Esophagus (tissue), 2 donors: Measurements from ENCODE around the gene RAB8A. TPM values are rescaled to one million over a fixed set of nuclear protein-coding genes. Genes with fewer than 3 reads are reported as not detected.
"Not testable (repeated sequence)": the region's sequence is repeated elsewhere in the genome, so short reads cannot be mapped to it uniquely, and the experiment has no call there.

Experiments
- H3K27ac ChIP-seq, 2 donors: one replicate each; pipeline ENCODE4 v1.5.1; 2013; ENCODE audit warnings: low read depth in 2 of 2, mild to moderate bottlenecking in 2 of 2, inconsistent platforms in 1 of 2, low read length in 1 of 2, moderate library complexity in 1 of 2
- H3K27me3 ChIP-seq, 2 donors: one replicate each; pipeline ENCODE4 v1.6.1; 2013; ENCODE audit warnings: low read length in 2 of 2, control low read depth in 1 of 2, mild to moderate bottlenecking in 1 of 2; ENCODE audit not compliant: insufficient read depth in 2 of 2, control insufficient read depth in 1 of 2
- H3K36me3 ChIP-seq, 2 donors: one replicate each; pipeline ENCODE4 v1.6.1; 2013; ENCODE audit warnings: low read length in 1 of 2; ENCODE audit not compliant: control insufficient read depth in 2 of 2, insufficient read depth in 2 of 2
- H3K4me1 ChIP-seq, 2 donors: one replicate each; pipeline ENCODE4 v1.6.1; 2013; ENCODE audit warnings: low read length in 1 of 2; ENCODE audit not compliant: control insufficient read depth in 2 of 2, insufficient read depth in 2 of 2
- H3K4me3 ChIP-seq, 2 donors: one replicate each; pipeline ENCODE4 v1.5.1; 2013; ENCODE audit warnings: low read length in 2 of 2, mild to moderate bottlenecking in 2 of 2, low read depth in 1 of 2, moderate library complexity in 1 of 2
- H3K9me3 ChIP-seq, 2 donors: one replicate each; pipeline ENCODE4 v1.6.1; 2013; ENCODE audit warnings: mild to moderate bottlenecking in 2 of 2, low read depth in 1 of 2, low read length in 1 of 2, moderate library complexity in 1 of 2; ENCODE audit not compliant: control insufficient read depth in 2 of 2, insufficient read depth in 1 of 2
- WGBS, 2 donors: extraction: QIAGEN DNeasy Blood & Tissue Kit; methylation state at CpG; one replicate each; pipeline ENCODE4 v1.1.7; 2013; 5-methylcytosine and 5-hydroxymethylcytosine counted together
- polyA plus RNA-seq, 2 donors: library from polyadenylated mRNA; stranded (reverse); fragments of 200-250 nt; gene quantifications; one replicate each; pipeline ENCODE4 v1.2.3, GENCODE V29; 2013
- donor health status: healthy with polysubstance abuse.
- donor health status: Bipolar disorder and iron deficiency.

The RAB8A gene
- polyA plus RNA-seq, 2 donors = 24.9 to 34.1 TPM

- no peaks in the 10 kb centered on the region for H3K9me3 ChIP-seq
- H3K36me3 ChIP-seq = peaks cover 19 to 67% of the 10 kb centered on the region in 2 donors
- H3K4me3 ChIP-seq = no peak overlapping the region
- no peak overlapping the region for H3K27ac ChIP-seq
- WGBS, 2 donors = 96% methylated on average over 13 of the region's 13 CpGs
- peaks cover 0 to 12% of the 10 kb centered on the region in 2 donors for H3K4me1 ChIP-seq
- H3K27me3 ChIP-seq = no peaks in the 10 kb centered on the region
These were observed 19.9 kb upstream of the RAB8A start for GRCh38 chr19:16091546-16092475.

- H3K36me3 ChIP-seq = peaks cover 16 to 48% of the 10 kb centered on the region in 2 donors
- H3K4me1 ChIP-seq = peaks cover 0 to 8% of the 10 kb centered on the region in 2 donors
- peak overlapping the region; percentile 29 to 59 for H3K27ac ChIP-seq
- no peak overlapping the region for H3K4me3 ChIP-seq
- no peaks in the 10 kb centered on the region for H3K27me3 ChIP-seq
- 77 to 78% methylated on average over 10 of the region's 10 CpGs for WGBS, 2 donors
- H3K9me3 ChIP-seq = no peaks in the 10 kb centered on the region
These were observed 17.2 kb upstream of the RAB8A start for GRCh38 chr19:16094360-16095070.

- WGBS, 2 donors = 74 to 76% methylated on average over 13 of the region's 13 CpGs
- H3K9me3 ChIP-seq = no peaks in the 10 kb centered on the region
- no peaks in the 10 kb centered on the region for H3K27me3 ChIP-seq
- no peak overlapping the region for H3K4me3 ChIP-seq
- H3K36me3 ChIP-seq = peaks cover 16 to 45% of the 10 kb centered on the region in 2 donors
- peak overlapping the region; percentile 59 to 69 for H3K27ac ChIP-seq
- H3K4me1 ChIP-seq = peaks cover 0 to 8% of the 10 kb centered on the region in 2 donors
These were observed 16.6 kb upstream of the RAB8A start for GRCh38 chr19:16095071-16095571.

- Histone ChIP-seq H3K36me3 (peaks cover 22 to 42% of the 10 kb centered on the region in 2 donors), H3K27me3 (no peaks in the 10 kb centered on the region), H3K9me3 (no peaks in the 10 kb centered on the region), H3K27ac (peak overlapping the region; percentile 83 to 87), H3K4me1 (peaks cover 0 to 7% of the 10 kb centered on the region in 2 donors), H3K4me3 (peak overlapping the region in 1 of 2 donors; percentile 7)
- WGBS, 2 donors = 62 to 68% methylated on average over 10 of the region's 10 CpGs
These were observed 15.3 kb upstream of the RAB8A start for GRCh38 chr19:16096280-16096855.

GRCh38 chr19:16098416-16098768, 13.3 kb upstream of the RAB8A start:
- peaks cover 20 to 28% of the 10 kb centered on the region in 2 donors for H3K36me3 ChIP-seq
- no peaks in the 10 kb centered on the region for H3K27me3 ChIP-seq
- no peak overlapping the region for H3K4me3 ChIP-seq
- H3K4me1 ChIP-seq = peaks cover 0 to 6% of the 10 kb centered on the region in 2 donors
- 81 to 83% methylated on average over 6 of the region's 6 CpGs for WGBS, 2 donors
- peak overlapping the region; percentile 62 to 91 for H3K27ac ChIP-seq
- no peaks in the 10 kb centered on the region for H3K9me3 ChIP-seq

GRCh38 chr19:16098821-16099220, 12.9 kb upstream of the RAB8A start:
- 93% methylated on average over 6 of the region's 6 CpGs for WGBS, 2 donors
- peaks cover 18 to 29% of the 10 kb centered on the region in 2 donors for H3K36me3 ChIP-seq
- H3K27ac ChIP-seq = peak overlapping the region in 1 of 2 donors; percentile 13
- no peak overlapping the region for H3K4me3 ChIP-seq
- H3K27me3 ChIP-seq = no peaks in the 10 kb centered on the region
- H3K9me3 ChIP-seq = no peaks in the 10 kb centered on the region
- H3K4me1 ChIP-seq = peaks cover 0 to 6% of the 10 kb centered on the region in 2 donors

- peaks cover 18 to 29% of the 10 kb centered on the region in 2 donors for H3K36me3 ChIP-seq
- WGBS, 2 donors = 91 to 92% methylated on average over 8 of the region's 8 CpGs
These were observed 12.2 kb upstream of the RAB8A start for GRCh38 chr19:16099314-16099965.

GRCh38 chr19:16100524-16100923, 11.2 kb upstream of the RAB8A start:
- peaks cover 0 to 6% of the 10 kb centered on the region in 2 donors for H3K4me1 ChIP-seq
- no peaks in the 10 kb centered on the region for H3K27me3 ChIP-seq
- H3K27ac ChIP-seq = peak overlapping the region in 1 of 2 donors; percentile 21
- 94 to 96% methylated on average over 4 of the region's 4 CpGs for WGBS, 2 donors
- no peak overlapping the region for H3K4me3 ChIP-seq
- peaks cover 10 to 20% of the 10 kb centered on the region in 2 donors for H3K36me3 ChIP-seq
- H3K9me3 ChIP-seq = no peaks in the 10 kb centered on the region

More at GRCh38 chr19:16099314-16099965, 12.2 kb upstream of the RAB8A start:
- peak overlapping the region in 1 of 2 donors; percentile 13 for H3K27ac ChIP-seq
- not testable (repeated sequence) for H3K27me3 ChIP-seq, H3K9me3 ChIP-seq, H3K4me1 ChIP-seq, H3K4me3 ChIP-seq

GRCh38 chr19:16104722-16105121, 7.0 kb upstream of the RAB8A start:
- Histone ChIP-seq H3K4me3 (no peak overlapping the region), H3K27ac (no peak overlapping the region)
- WGBS, 2 donors = 90 to 91% methylated on average over 6 of the region's 6 CpGs

More at GRCh38 chr19:16104722-16105121, 7.0 kb upstream of the RAB8A start:
- Histone ChIP-seq H3K9me3 (no peaks in the 10 kb centered on the region), H3K27me3 (no peaks in the 10 kb centered on the region), H3K4me1 (peaks cover 0 to 2% of the 10 kb centered on the region in 2 donors), H3K36me3 (peaks cover 10 to 14% of the 10 kb centered on the region in 2 donors)
